Liver (tissue), 9 donors: ENCODE data around the gene ACAD9. TPM values are rescaled to one million over a fixed set of nuclear protein-coding genes. Genes with fewer than 3 reads are reported as not detected.
A peak's percentile ranks its signal among the peaks of the same experiment; 100 is the strongest.

Experiments used
- DNase-seq: peaks from one replicate; pipeline ENCODE4 v3.0.0-alpha.2; 2017; ENCODE audit warnings: low spot score
- H3K27ac ChIP-seq, 2 donors: one replicate each; pipeline ENCODE4 v1.7.0; 2013; ENCODE audit warnings: inconsistent platforms in 2 of 2, low read length in 2 of 2, control low read depth in 1 of 2, low read depth in 1 of 2, mild to moderate bottlenecking in 1 of 2
- H3K27me3 ChIP-seq, 4 donors: one replicate each; pipeline versions ENCODE4 v1.6.1 to v1.7.0; 2013; ENCODE audit warnings: low read length in 3 of 4, inconsistent platforms in 1 of 4, mild to moderate bottlenecking in 1 of 4, moderate library complexity in 1 of 4; ENCODE audit not compliant: control insufficient read depth in 4 of 4, insufficient read depth in 4 of 4
- H3K36me3 ChIP-seq, 4 donors: one replicate each; pipeline versions ENCODE4 v1.6.1 to v1.7.0; 2013; ENCODE audit warnings: low read length in 3 of 4, mild to moderate bottlenecking in 3 of 4, low read depth in 1 of 4, moderate library complexity in 1 of 4; ENCODE audit not compliant: control insufficient read depth in 4 of 4, insufficient read depth in 3 of 4
- H3K4me1 ChIP-seq, 4 donors: one replicate each; pipeline versions ENCODE4 v1.6.1 to v1.7.0; 2013; ENCODE audit warnings: low read length in 3 of 4, mild to moderate bottlenecking in 3 of 4, moderate library complexity in 1 of 4; ENCODE audit not compliant: control insufficient read depth in 4 of 4, insufficient read depth in 4 of 4
- H3K4me3 ChIP-seq, 3 donors: one replicate each; pipeline versions ENCODE4 v1.6.1 to v1.7.0; 2013; ENCODE audit warnings: low read length in 3 of 3, control low read depth in 1 of 3, low read depth in 1 of 3, mild to moderate bottlenecking in 1 of 3
- H3K9ac ChIP-seq, 2 donors: one replicate each; pipeline ENCODE4 v1.7.0; 2013; ENCODE audit warnings: low read length in 2 of 2, mild to moderate bottlenecking in 2 of 2, moderate library complexity in 2 of 2, control low read depth in 1 of 2, low read depth in 1 of 2
- H3K9me3 ChIP-seq, 4 donors: one replicate each; pipeline versions ENCODE4 v1.6.1 to v1.7.0; 2013; ENCODE audit warnings: low read length in 3 of 4; ENCODE audit not compliant: control insufficient read depth in 4 of 4
- ATF3 ChIP-seq: IDR thresholded peaks from 2 replicates; pipeline ENCODE4 v1.6.1; 2016; ENCODE audit warnings: antibody characterized with exemption
- CTCF ChIP-seq: fragments of 150-350 bp; IDR thresholded peaks from 2 replicates; pipeline ENCODE4 v1.5.1; 2017; ENCODE audit warnings: improper control_type of control experiment, low read depth, low read length; ENCODE audit not compliant: missing input control
- EGR1 ChIP-seq, 2 donors: IDR thresholded peaks; 2 replicates each; pipeline ENCODE4 v1.6.1; 2016 to 2018; ENCODE audit warnings: antibody characterized with exemption in 2 of 2, low read depth in 2 of 2
- FOXA1 ChIP-seq: IDR thresholded peaks from 2 replicates; pipeline ENCODE4 v1.6.1; 2016; ENCODE audit warnings: antibody characterized with exemption
- FOXA2 ChIP-seq: IDR thresholded peaks from 2 replicates; pipeline ENCODE4 v1.6.1; 2016; ENCODE audit warnings: antibody characterized with exemption
- GABPA ChIP-seq, 2 donors: IDR thresholded peaks in 1 of 2; conservative IDR thresholded peaks in 1 of 2; 2 replicates each; pipeline ENCODE4 v1.6.1; 2016; ENCODE audit warnings: antibody characterized with exemption in 2 of 2, mild to moderate bottlenecking in 1 of 2, moderate library complexity in 1 of 2
- HNF4A ChIP-seq, 2 donors: conservative IDR thresholded peaks; 2 replicates each; pipeline ENCODE4 v1.6.1; 2016; ENCODE audit warnings: antibody characterized with exemption in 2 of 2, mild to moderate bottlenecking in 2 of 2
- HNF4G ChIP-seq: IDR thresholded peaks from 2 replicates; pipeline ENCODE4 v1.6.1; 2016; ENCODE audit warnings: antibody characterized with exemption
- JUND ChIP-seq, 2 donors: IDR thresholded peaks; 2 replicates each; pipeline ENCODE4 v1.6.1; 2016; ENCODE audit warnings: antibody characterized with exemption in 2 of 2
- MAX ChIP-seq: IDR thresholded peaks from 2 replicates; pipeline ENCODE4 v1.6.1; 2016; ENCODE audit warnings: antibody characterized with exemption
- NR2F2 ChIP-seq: IDR thresholded peaks from 2 replicates; pipeline ENCODE4 v1.6.1; 2016; ENCODE audit warnings: antibody characterized with exemption
- RAD21 ChIP-seq, 2 donors: IDR thresholded peaks; 2 replicates each; pipeline ENCODE4 v1.6.1; 2016; ENCODE audit warnings: antibody characterized with exemption in 2 of 2, mild to moderate bottlenecking in 2 of 2
- REST ChIP-seq: IDR thresholded peaks from 2 replicates; pipeline ENCODE4 v1.6.1; 2016; ENCODE audit warnings: antibody characterized with exemption, mild to moderate bottlenecking
- RXRA ChIP-seq, 2 donors: IDR thresholded peaks; 2 replicates each; pipeline ENCODE4 v1.6.1; 2017 to 2018; ENCODE audit warnings: antibody characterized with exemption in 2 of 2, mild to moderate bottlenecking in 1 of 2
- SP1 ChIP-seq: IDR thresholded peaks from 2 replicates; pipeline ENCODE4 v1.6.1; 2018; ENCODE audit warnings: antibody characterized with exemption, mild to moderate bottlenecking
- TAF1 ChIP-seq: conservative IDR thresholded peaks from 2 replicates; pipeline ENCODE4 v1.6.1; 2016; ENCODE audit warnings: antibody characterized with exemption, mild to moderate bottlenecking
- YY1 ChIP-seq: IDR thresholded peaks from 2 replicates; pipeline ENCODE4 v1.6.1; 2016; ENCODE audit warnings: antibody characterized with exemption, mild to moderate bottlenecking
- ZBTB33 ChIP-seq: IDR thresholded peaks from 2 replicates; pipeline ENCODE4 v1.6.1; 2016; ENCODE audit warnings: antibody characterized with exemption
- WGBS: extraction: QIAGEN DNeasy Blood & Tissue Kit; methylation state at CpG from one replicate; pipeline ENCODE4 v1.1.7; 2013; 5-methylcytosine and 5-hydroxymethylcytosine counted together
- polyA plus RNA-seq, 2 donors: library from polyadenylated mRNA; stranded (reverse) in 1 of 2; unstranded in 1 of 2; fragments of 200-250 nt in 1 of 2; fragments of >200 nt in 1 of 2; fragmentation: Nextera tagmentation in 1 of 2; extraction: Ambion mirVana in 1 of 2; gene quantifications; one replicate each; pipeline versions ENCODE4 v1.2.1 to v1.2.3, GENCODE V29; 2013 to 2015
- total RNA-seq, 2 donors: library from RNA; depleted of rRNA; stranded (reverse); fragments of >200 nt; gene quantifications; one replicate each; pipeline ENCODE4 v1.2.3, GENCODE V29; 2014
- donor health status: healthy.
- donor health status: healthy.
- donor health status: healthy.
- donor health status: healthy.
- donor health status: healthy.

Gene ACAD9
- total and polyA plus RNA-seq, 4 donors: 18.3 to 35.8 (median 27.2) TPM

- peak overlapping the region; percentile 87 to 96 for H3K27ac ChIP-seq
- no peaks in the 10 kb centered on the region for H3K9me3 ChIP-seq
- TF ChIP-seq RXRA (IDR thresholded peaks at IDR 0.05) (no peak), CTCF (no peak), YY1 (no peak), RAD21 (IDR thresholded peaks at IDR 0.05) (no peak), TAF1 (peak; percentile 74), ATF3 (no peak), MAX (no peak)
- H3K4me3 ChIP-seq: peak overlapping the region; percentile 80 to 96 (median 82)
- H3K27me3 ChIP-seq: no peaks in the 10 kb centered on the region
- WGBS: 1% methylated on average over 14 of the region's 14 CpGs
- peak; percentile 39 for DNase-seq
- H3K4me1 ChIP-seq: peaks cover 3 to 32% (median 24%) of the 10 kb centered on the region in 4 donors
- H3K36me3 ChIP-seq: peaks cover 0 to 7% (median 2%) of the 10 kb centered on the region in 4 donors
- peak overlapping the region; percentile 84 to 95 for H3K9ac ChIP-seq
Measured at GRCh38 chr3:128878556-128879124, 780 bp upstream of the ACAD9 start.

GRCh38 chr3:128879991-128880390 is 571 bp downstream of the ACAD9 start:
- DNase-seq: no peak

More at GRCh38 chr3:128879991-128880390, 571 bp downstream of the ACAD9 start:
- Histone ChIP-seq H3K4me3 (peak overlapping the region; percentile 82 to 96 (median 87)), H3K27ac (peak overlapping the region; percentile 87 to 96), H3K9me3 (no peaks in the 10 kb centered on the region), H3K36me3 (peaks cover 0 to 13% (median 3%) of the 10 kb centered on the region in 4 donors), H3K9ac (peak overlapping the region; percentile 63 to 91), H3K4me1 (peaks cover 3 to 45% (median 33%) of the 10 kb centered on the region in 4 donors), H3K27me3 (no peaks in the 10 kb centered on the region)
- WGBS: 2% methylated on average over 6 of the region's 6 CpGs
- TF ChIP-seq RAD21 (IDR thresholded peaks at IDR 0.05) (no peak), ZBTB33 (no peak), JUND (IDR thresholded peaks at IDR 0.05) (no peak), FOXA1 (no peak), NR2F2 (no peak), CTCF (no peak), GABPA (IDR thresholded peaks at IDR 0.05 in 1 of 2, conservative IDR thresholded peaks at IDR 0.05 in 1 of 2) (no peak), YY1 (no peak), MAX (no peak), EGR1 (IDR thresholded peaks at IDR 0.05; ENCODE audit: low read depth in 2 of 2) (no peak), ATF3 (no peak), REST (no peak), HNF4G (no peak), RXRA (IDR thresholded peaks at IDR 0.05) (no peak), HNF4A (conservative IDR thresholded peaks at IDR 0.05) (no peak), FOXA2 (no peak), TAF1 (no peak), SP1 (no peak)
